ENCODE measurements around the gene CXXC5.
A peak's percentile ranks its signal among the peaks of the same experiment; 100 is the strongest.

Gene CXXC5

GRCh38 chr5:139698490-139699146, 50.5 kb downstream of the CXXC5 start:
- peaks cover 41% of the 10 kb centered on the region for H3K27me3 Mint-ChIP-seq
- DNase-seq (no peak), ATAC-seq (no peak)
- peak overlapping the region in 1 of 2 donors; percentile 48 for H3K27ac Mint-ChIP-seq
- H3K4me3 Mint-ChIP-seq, result no peak overlapping the region
- no peaks in the 10 kb centered on the region for H3K9me3 Mint-ChIP-seq
- peaks cover 63% of the 10 kb centered on the region for H3K4me1 Mint-ChIP-seq

GRCh38 chr5:139699351-139699750, 51.2 kb downstream of the CXXC5 start:
- no peak for DNase-seq
- Mint-ChIP-seq H3K27me3 (peaks cover 41% of the 10 kb centered on the region), H3K27ac (no peak overlapping the region), H3K4me1 (peaks cover 69% of the 10 kb centered on the region), H3K9me3 (no peaks in the 10 kb centered on the region), H3K4me3 (no peak overlapping the region)
- no peak for ATAC-seq

- no peak for ATAC-seq
- no peak overlapping the region for H3K27ac Mint-ChIP-seq
These were observed 52.5 kb downstream of the CXXC5 start for GRCh38 chr5:139700711-139701055.

GRCh38 chr5:139701056-139701741, 53.0 kb downstream of the CXXC5 start:
- Mint-ChIP-seq H3K27me3 (peaks cover 40% of the 10 kb centered on the region), H3K4me1 (peaks cover 78% of the 10 kb centered on the region), H3K4me3 (peak overlapping the region in 1 of 2 donors; percentile 48), H3K27ac (no peak overlapping the region), H3K9me3 (no peaks in the 10 kb centered on the region)
- ATAC-seq, result no peak
- no peak for DNase-seq

More at GRCh38 chr5:139700711-139701055, 52.5 kb downstream of the CXXC5 start:
- H3K27me3 Mint-ChIP-seq, result peaks cover 41% of the 10 kb centered on the region
- no peak for DNase-seq
- H3K4me3 Mint-ChIP-seq, result peak overlapping the region in 1 of 2 donors; percentile 48
- peaks cover 78% of the 10 kb centered on the region for H3K4me1 Mint-ChIP-seq
- H3K9me3 Mint-ChIP-seq, result no peaks in the 10 kb centered on the region

- H3K9me3 Mint-ChIP-seq, result no peaks in the 10 kb centered on the region
- peaks cover 76% of the 10 kb centered on the region for H3K4me1 Mint-ChIP-seq
- no peak overlapping the region for H3K4me3 Mint-ChIP-seq
- no peak for DNase-seq
- ATAC-seq, result no peak
- H3K27me3 Mint-ChIP-seq, result peaks cover 33% of the 10 kb centered on the region
- H3K27ac Mint-ChIP-seq, result no peak overlapping the region
These were observed 54.4 kb downstream of the CXXC5 start for GRCh38 chr5:139702548-139702947.

GRCh38 chr5:139704748-139705147, 56.6 kb downstream of the CXXC5 start:
- Mint-ChIP-seq H3K27ac (no peak overlapping the region), H3K4me1 (peaks cover 73% of the 10 kb centered on the region)
- DNase-seq, result no peak

GRCh38 chr5:139705191-139705590, 57.0 kb downstream of the CXXC5 start:
- DNase-seq (no peak), ATAC-seq (no peak)
- Mint-ChIP-seq H3K27ac (no peak overlapping the region), H3K4me1 (peaks cover 76% of the 10 kb centered on the region), H3K27me3 (peaks cover 25% of the 10 kb centered on the region), H3K9me3 (no peaks in the 10 kb centered on the region), H3K4me3 (no peak overlapping the region)

More at GRCh38 chr5:139704748-139705147, 56.6 kb downstream of the CXXC5 start:
- Mint-ChIP-seq H3K27me3 (peaks cover 25% of the 10 kb centered on the region), H3K9me3 (no peaks in the 10 kb centered on the region), H3K4me3 (no peak overlapping the region)
- ATAC-seq, result no peak

GRCh38 chr5:139705655-139706587, 57.8 kb downstream of the CXXC5 start:
- Mint-ChIP-seq H3K4me3 (no peak overlapping the region), H3K27me3 (peaks cover 22% of the 10 kb centered on the region), H3K27ac (no peak overlapping the region), H3K4me1 (peaks cover 79% of the 10 kb centered on the region), H3K9me3 (no peaks in the 10 kb centered on the region)
- ATAC-seq (no peak), DNase-seq (no peak)

- ATAC-seq (no peak), DNase-seq (no peak)
- Mint-ChIP-seq H3K27ac (no peak overlapping the region), H3K4me3 (no peak overlapping the region), H3K9me3 (no peaks in the 10 kb centered on the region), H3K27me3 (peaks cover 6% of the 10 kb centered on the region), H3K4me1 (peaks cover 75% of the 10 kb centered on the region)
These were observed 59.4 kb downstream of the CXXC5 start for GRCh38 chr5:139707445-139708003.

- ATAC-seq (no peak), DNase-seq (no peak)
- Mint-ChIP-seq H3K27me3 (no peaks in the 10 kb centered on the region), H3K27ac (no peak overlapping the region), H3K4me1 (peaks cover 74% of the 10 kb centered on the region), H3K4me3 (no peak overlapping the region), H3K9me3 (no peaks in the 10 kb centered on the region)
These were observed 60.3 kb downstream of the CXXC5 start for GRCh38 chr5:139708434-139708861.

- H3K4me1 Mint-ChIP-seq, result peaks cover 68% of the 10 kb centered on the region
- no peaks in the 10 kb centered on the region for H3K9me3 Mint-ChIP-seq
- no peaks in the 10 kb centered on the region for H3K27me3 Mint-ChIP-seq
- H3K27ac Mint-ChIP-seq, result no peak overlapping the region
- ATAC-seq (peak; percentile 4), DNase-seq (no peak)
- H3K4me3 Mint-ChIP-seq, result peak overlapping the region in 1 of 2 donors; percentile 34
These were observed 60.9 kb downstream of the CXXC5 start for GRCh38 chr5:139708877-139709581.

GRCh38 chr5:139709582-139710318, 61.6 kb downstream of the CXXC5 start:
- ATAC-seq, result peak; percentile 32
- no peaks in the 10 kb centered on the region for H3K27me3 Mint-ChIP-seq
- peak overlapping the region; percentile 64 to 74 for H3K4me3 Mint-ChIP-seq
- H3K4me1 Mint-ChIP-seq, result peaks cover 66% of the 10 kb centered on the region
- H3K27ac Mint-ChIP-seq, result peak overlapping the region; percentile 12 to 49
- no peaks in the 10 kb centered on the region for H3K9me3 Mint-ChIP-seq
- peak in 1 of 2 donors; percentile 27 for DNase-seq

GRCh38 chr5:139710319-139711066, 62.3 kb downstream of the CXXC5 start:
- peak overlapping the region; percentile 64 to 74 for H3K4me3 Mint-ChIP-seq
- no peaks in the 10 kb centered on the region for H3K9me3 Mint-ChIP-seq
- no peaks in the 10 kb centered on the region for H3K27me3 Mint-ChIP-seq
- peaks cover 59% of the 10 kb centered on the region for H3K4me1 Mint-ChIP-seq
- peak in 1 of 2 donors; percentile 45 for DNase-seq
- peak; percentile 47 for ATAC-seq
- H3K27ac Mint-ChIP-seq, result peak overlapping the region; percentile 12 to 49
